Measurements from ENCODE around the gene RPS25.

- TF ChIP-seq EZH2phosphoT487 (IDR thresholded peaks at IDR 0.05; ENCODE audit: insufficient read depth, low read depth) (no peak), EZH2 (IDR thresholded peaks at IDR 0.05; ENCODE audit: insufficient read depth, poor library complexity, severe bottlenecking) (no peak)
These were observed 20.3 kb downstream of the RPS25 start, which contains the start of gene CENATAC for GRCh38 chr11:118997627-118998387.

Measured in GM23248 (cell line).